ENCODE data around the gene USP24.

USP24 gene

DNA sequence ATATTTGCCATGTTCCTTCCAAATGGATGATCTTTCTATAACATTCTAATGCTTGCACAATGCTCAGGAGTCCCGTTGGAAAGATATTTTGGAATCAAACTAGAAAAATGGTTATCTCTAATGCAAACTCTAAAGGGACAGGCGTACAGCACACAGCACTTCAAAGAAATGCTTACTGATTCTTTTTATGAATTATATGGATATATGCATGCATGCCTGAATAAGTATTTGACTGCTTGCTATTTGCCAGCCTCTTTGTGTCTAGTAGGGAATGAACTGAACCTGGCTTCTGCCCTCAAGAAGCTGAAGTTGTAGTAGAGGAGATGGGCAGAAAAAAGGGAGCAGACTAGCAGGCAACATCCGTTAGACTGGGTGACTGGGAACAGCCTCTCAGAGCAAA lies 127.7 kb downstream of the USP24 start:
- TF ChIP-seq, protein P1, sequence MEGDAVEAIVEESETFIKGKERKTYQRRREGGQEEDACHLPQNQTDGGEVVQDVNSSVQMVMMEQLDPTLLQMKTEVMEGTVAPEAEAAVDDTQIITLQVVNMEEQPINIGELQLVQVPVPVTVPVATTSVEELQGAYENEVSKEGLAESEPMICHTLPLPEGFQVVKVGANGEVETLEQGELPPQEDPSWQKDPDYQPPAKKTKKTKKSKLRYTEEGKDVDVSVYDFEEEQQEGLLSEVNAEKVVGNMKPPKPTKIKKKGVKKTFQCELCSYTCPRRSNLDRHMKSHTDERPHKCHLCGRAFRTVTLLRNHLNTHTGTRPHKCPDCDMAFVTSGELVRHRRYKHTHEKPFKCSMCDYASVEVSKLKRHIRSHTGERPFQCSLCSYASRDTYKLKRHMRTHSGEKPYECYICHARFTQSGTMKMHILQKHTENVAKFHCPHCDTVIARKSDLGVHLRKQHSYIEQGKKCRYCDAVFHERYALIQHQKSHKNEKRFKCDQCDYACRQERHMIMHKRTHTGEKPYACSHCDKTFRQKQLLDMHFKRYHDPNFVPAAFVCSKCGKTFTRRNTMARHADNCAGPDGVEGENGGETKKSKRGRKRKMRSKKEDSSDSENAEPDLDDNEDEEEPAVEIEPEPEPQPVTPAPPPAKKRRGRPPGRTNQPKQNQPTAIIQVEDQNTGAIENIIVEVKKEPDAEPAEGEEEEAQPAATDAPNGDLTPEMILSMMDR (conservative IDR thresholded peaks at IDR 0.05) = no peak

DNA sequence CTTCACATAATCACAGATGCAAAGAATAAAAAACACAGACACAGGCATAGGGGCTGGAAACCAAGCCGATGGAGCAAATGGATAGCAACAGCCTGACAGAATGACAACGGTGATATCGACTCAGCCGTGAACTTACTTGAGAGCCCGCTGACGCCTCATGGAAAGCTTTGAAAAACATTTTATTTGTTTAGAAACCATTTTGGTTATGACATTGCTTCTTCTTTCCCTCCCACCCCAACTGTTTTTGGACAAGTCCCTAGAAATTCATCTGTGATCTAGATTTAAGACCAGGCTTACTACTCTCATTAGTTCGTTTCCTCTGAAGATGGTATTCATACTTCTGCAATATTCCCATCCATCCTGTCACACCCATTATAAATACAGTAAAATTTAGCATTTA lies 130.9 kb downstream of the USP24 start:
- TF ChIP-seq, protein P1 (conservative IDR thresholded peaks at IDR 0.05) = no peak
- H3K27ac ChIP-seq = no peak overlapping the region

More for the DNA sequence above, 127.7 kb downstream of the USP24 start:
- no peak overlapping the region for H3K27ac ChIP-seq

DNA sequence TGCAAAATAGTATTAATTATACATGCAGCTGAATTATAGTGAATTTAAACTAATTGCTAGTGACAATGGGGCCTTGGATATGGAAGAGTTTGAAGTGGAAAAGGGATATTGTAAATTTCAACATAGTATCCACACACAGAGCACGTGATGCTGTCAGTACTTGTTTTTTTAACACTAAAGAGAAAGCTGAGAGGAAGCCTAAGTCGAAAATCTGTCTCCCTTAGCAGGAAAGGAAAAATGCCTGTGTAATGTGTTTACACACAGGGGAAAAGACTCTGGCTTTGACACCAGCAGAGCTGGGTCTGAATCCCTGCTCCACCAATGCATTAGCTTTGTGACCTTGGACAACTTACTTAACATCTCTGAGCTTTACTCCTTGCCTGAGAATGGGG lies 133.3 kb downstream of the USP24 start:
- no peak overlapping the region for H3K27ac ChIP-seq
- TF ChIP-seq, protein P1 (conservative IDR thresholded peaks at IDR 0.05) = no peak

DNA sequence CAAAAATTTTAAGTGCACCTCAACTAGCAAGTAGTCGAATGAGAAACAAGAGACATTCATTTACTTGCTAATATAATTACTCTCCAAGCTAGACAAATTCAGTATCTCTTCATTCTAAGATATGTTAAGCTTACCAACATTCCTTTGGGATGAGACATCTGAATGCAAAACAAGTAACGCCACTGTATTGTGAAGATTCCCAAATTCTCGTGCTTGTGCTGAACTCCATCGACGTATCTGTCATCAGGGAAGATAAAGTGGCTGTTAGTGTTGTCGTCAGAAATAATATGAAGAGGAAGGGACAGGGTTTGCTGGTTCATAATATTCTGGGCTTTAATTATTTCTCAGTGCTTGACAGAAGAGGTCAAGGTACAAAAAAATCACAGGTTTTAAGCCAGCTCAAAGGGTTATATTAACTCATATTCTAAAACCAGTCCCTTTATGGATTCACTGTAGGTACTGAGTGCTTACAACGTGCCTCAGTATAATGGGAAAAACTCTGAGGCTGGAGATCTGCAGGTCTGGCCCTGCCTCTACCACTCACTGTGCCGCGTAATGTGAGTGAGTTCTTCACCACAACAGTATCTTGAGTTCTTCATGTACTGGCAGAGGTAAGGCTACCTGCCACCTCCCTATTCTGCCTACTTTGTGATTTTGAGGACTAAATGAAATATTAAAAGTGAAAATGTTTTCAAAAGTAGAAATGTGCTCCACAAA lies 133.8 kb downstream of the USP24 start:
- no peak overlapping the region for H3K27ac ChIP-seq
- TF ChIP-seq, protein P1 (conservative IDR thresholded peaks at IDR 0.05) = no peak

DNA sequence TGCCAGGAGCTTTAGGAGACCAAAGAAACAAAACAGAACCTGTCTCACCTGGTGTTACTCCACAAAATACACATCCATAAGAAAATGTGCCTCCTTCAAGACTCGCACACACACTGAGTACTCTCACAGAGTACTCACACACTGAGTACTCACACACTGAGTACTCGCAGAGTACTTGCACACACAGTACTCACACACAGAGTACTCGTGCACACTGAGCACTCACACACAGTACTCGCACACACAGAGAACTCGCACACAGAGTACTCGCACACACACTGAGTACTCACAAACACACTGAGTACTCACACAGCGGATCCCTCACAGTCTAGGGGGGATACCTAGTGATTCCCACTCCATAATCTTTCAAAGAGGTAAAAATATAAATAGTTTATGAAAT lies 135.5 kb downstream of the USP24 start:
- H3K27ac ChIP-seq = no peak overlapping the region
- TF ChIP-seq, protein P1 (conservative IDR thresholded peaks at IDR 0.05) = no peak

DNA sequence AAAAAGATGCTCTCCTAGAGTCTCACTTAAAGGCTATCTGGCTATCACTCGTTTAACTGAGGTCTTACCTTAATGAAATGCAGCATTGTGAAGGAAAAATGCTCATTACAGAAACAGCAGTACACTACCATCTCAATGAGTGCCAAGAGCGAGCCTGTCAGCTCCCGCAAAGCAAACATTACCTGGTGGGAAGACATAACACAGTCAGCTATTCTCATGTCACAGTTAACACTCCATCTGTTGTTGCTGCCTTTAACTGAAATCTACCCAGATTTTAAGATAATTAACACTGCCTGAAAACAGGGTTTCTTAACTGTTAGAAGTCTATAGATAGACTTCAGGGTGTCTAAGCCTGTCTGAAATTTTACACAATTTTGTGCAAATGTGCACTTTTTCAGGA lies 136.7 kb downstream of the USP24 start:
- TF ChIP-seq, protein P1 (conservative IDR thresholded peaks at IDR 0.05) = no peak

DNA sequence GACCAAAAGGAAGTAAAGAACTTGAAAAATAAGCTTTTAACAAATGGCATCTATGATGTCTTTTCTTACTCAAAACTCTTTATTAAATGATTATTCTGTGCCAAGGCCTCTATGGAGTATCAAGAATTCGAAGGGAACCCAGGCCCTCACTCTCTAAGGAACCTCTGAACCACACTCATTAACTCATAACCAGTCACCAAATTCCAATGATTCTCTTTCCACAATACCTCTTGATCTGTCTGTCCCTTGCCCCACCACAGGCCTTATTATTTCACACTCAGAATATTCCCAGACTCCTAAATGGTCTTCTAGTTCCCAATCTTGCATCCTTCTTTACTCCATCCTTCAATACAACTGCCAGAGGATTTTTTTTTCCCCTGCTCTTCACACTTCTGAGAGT lies 138.8 kb downstream of the USP24 start:
- TF ChIP-seq, protein P1 (conservative IDR thresholded peaks at IDR 0.05) = no peak
- H3K27ac ChIP-seq = no peak overlapping the region

More for the DNA sequence above, 136.7 kb downstream of the USP24 start:
- H3K27ac ChIP-seq = no peak overlapping the region
